Neural cell (in vitro differentiated cells): ENCODE measurements around the gene MMP15. TPM values are rescaled to one million over a fixed set of nuclear protein-coding genes. Genes with fewer than 3 reads are reported as not detected.

Experiments used
- H2AFZ ChIP-seq: fragments of 200-600, 300-800 bp; sonication (generic), shearing (Covaris generic); 2 replicates; pipeline ENCODE4 v1.6.0; 2014; ENCODE audit warnings: low read depth, mild to moderate bottlenecking, antibody characterized with exemption, low read length, moderate library complexity
- H3F3A ChIP-seq: fragments of 200-600 bp; shearing (Covaris generic); 2 replicates; pipeline ENCODE4 v1.6.1; 2016; ENCODE audit warnings: mild to moderate bottlenecking, moderate library complexity, mixed read lengths, antibody characterized with exemption, low read length; ENCODE audit not compliant: insufficient read depth, poor library complexity, severe bottlenecking
- H3K27ac ChIP-seq: fragments of 200-600, 300-800 bp; sonication (generic), shearing (Covaris generic); 2 replicates; pipeline ENCODE4 v1.5.1; 2014; ENCODE audit warnings: mild to moderate bottlenecking, low read length, moderate library complexity
- H3K27me3 ChIP-seq: fragments of 300-800, 200-600 bp; sonication (generic), shearing (Covaris generic); 2 replicates; pipeline ENCODE4 v1.6.0; 2014; ENCODE audit warnings: mild to moderate bottlenecking, low read depth, low read length, moderate library complexity; ENCODE audit not compliant: insufficient read depth
- H3K36me3 ChIP-seq: fragments of 300-800, 200-600 bp; sonication (generic), shearing (Covaris generic); 2 replicates; pipeline ENCODE4 v1.5.1; 2014; ENCODE audit warnings: mild to moderate bottlenecking, antibody characterized with exemption, low read length, moderate library complexity; ENCODE audit not compliant: insufficient read depth
- H3K4me2 ChIP-seq: fragments of 300-800, 200-600 bp; sonication (generic), shearing (Covaris generic); 2 replicates; pipeline ENCODE4 v1.6.0; 2014; ENCODE audit warnings: mild to moderate bottlenecking, low read length
- H3K4me3 ChIP-seq: fragments of 300-800, 200-600 bp; sonication (generic), shearing (Covaris generic); 2 replicates; pipeline ENCODE4 v1.5.1; 2014; ENCODE audit warnings: mild to moderate bottlenecking, low read length, moderate library complexity
- H3K79me2 ChIP-seq: fragments of 200-600 bp; shearing (Covaris generic); replicated peaks from 2 replicates; pipeline ENCODE4 v1.6.0; 2014; ENCODE audit warnings: mild to moderate bottlenecking, low read length, moderate library complexity; ENCODE audit not compliant: insufficient read depth
- H3K9ac ChIP-seq: fragments of 300-800, 200-600 bp; sonication (generic), shearing (Covaris generic); 2 replicates; pipeline ENCODE4 v1.6.1; 2016; ENCODE audit warnings: mild to moderate bottlenecking, low read length, mixed read lengths
- H3K9me2 ChIP-seq: fragments of 200-600 bp; shearing (Covaris generic); 2 replicates; pipeline ENCODE4 v1.6.1; 2016; ENCODE audit warnings: mild to moderate bottlenecking, low read length, mixed read lengths; ENCODE audit not compliant: insufficient read depth
- H3K9me3 ChIP-seq: fragments of 200-600, 300-800 bp; sonication (generic), shearing (Covaris generic); 2 replicates; pipeline ENCODE4 v1.6.1; 2016; ENCODE audit warnings: mild to moderate bottlenecking, mixed run types, low read length, moderate library complexity, mixed read lengths
- H4K20me1 ChIP-seq: fragments of 200-600 bp; shearing (Covaris generic); 2 replicates; pipeline ENCODE4 v1.6.1; 2016; ENCODE audit warnings: mild to moderate bottlenecking, mixed run types; ENCODE audit not compliant: insufficient read depth
- CTCF ChIP-seq: fragments of 450-650 bp; IDR thresholded peaks from 2 replicates; pipeline ENCODE4 v1.5.1; 2014; ENCODE audit warnings: antibody characterized with exemption, mild to moderate bottlenecking, moderate library complexity; ENCODE audit not compliant: poor library complexity, severe bottlenecking
- EP300 ChIP-seq: fragments of 450-650 bp; conservative IDR thresholded peaks from 2 replicates; pipeline ENCODE4 v1.6.1; 2014; ENCODE audit warnings: antibody characterized with exemption, mild to moderate bottlenecking, moderate library complexity; ENCODE audit not compliant: poor library complexity, severe bottlenecking
- EZH2 ChIP-seq: fragments of 200-600, 300-800 bp; shearing (Covaris generic), sonication (generic); IDR thresholded peaks from 2 replicates; pipeline ENCODE4 v1.6.1; 2014; ENCODE audit warnings: antibody characterized with exemption, low read length, borderline replicate concordance, mild to moderate bottlenecking; ENCODE audit not compliant: insufficient read depth, poor library complexity, severe bottlenecking
- MXI1 ChIP-seq: fragments of 450-650 bp; conservative IDR thresholded peaks from 2 replicates; pipeline ENCODE4 v1.6.1; 2014; ENCODE audit warnings: antibody characterized with exemption, mild to moderate bottlenecking; ENCODE audit not compliant: poor library complexity, severe bottlenecking
- POLR2AphosphoS5 ChIP-seq: IDR thresholded peaks from 2 replicates; pipeline ENCODE4 v1.6.1; 2012
- RAD21 ChIP-seq: fragments of 450-650 bp; conservative IDR thresholded peaks from 2 replicates; pipeline ENCODE4 v1.6.1; 2014; ENCODE audit warnings: antibody characterized with exemption, mild to moderate bottlenecking, moderate library complexity
- REST ChIP-seq: IDR thresholded peaks from 2 replicates; pipeline ENCODE4 v1.6.1; 2012; ENCODE audit warnings: borderline replicate concordance
- SMC3 ChIP-seq: fragments of 450-650 bp; conservative IDR thresholded peaks from 2 replicates; pipeline ENCODE4 v1.6.1; 2014; ENCODE audit warnings: antibody characterized with exemption, mild to moderate bottlenecking, moderate library complexity; ENCODE audit not compliant: poor library complexity
- TAF1 ChIP-seq: IDR thresholded peaks from 2 replicates; pipeline ENCODE4 v1.6.1; 2012; ENCODE audit warnings: low read depth
- polyA plus RNA-seq: library from polyadenylated mRNA; depleted of rRNA; stranded (reverse); fragments of >200 nt; gene quantifications from 2 replicates; pipeline ENCODE4 v1.2.3, GENCODE V29; 2014

MMP15 gene
- polyA plus RNA-seq, 1 donor from 2014 or later: 18.5 TPM

- H3K36me3 ChIP-seq: no peaks in the 10 kb centered on the region
- no peak overlapping the region for H3K27ac ChIP-seq
- no peak for TF ChIP-seq MXI1
- no peak for TF ChIP-seq POLR2AphosphoS5
- no peak for TF ChIP-seq EZH2
- no peak for TF ChIP-seq EP300
- no peak for TF ChIP-seq TAF1
- TF ChIP-seq REST: no peak
- TF ChIP-seq SMC3: no peak
- H3K27me3 ChIP-seq: no peaks in the 10 kb centered on the region
- no peaks in the 10 kb centered on the region for H3K79me2 ChIP-seq
- H3K4me3 ChIP-seq: no peak overlapping the region
- H3F3A ChIP-seq: no peaks in the 10 kb centered on the region
- H4K20me1 ChIP-seq: no peaks in the 10 kb centered on the region
- no peaks in the 10 kb centered on the region for H3K9me3 ChIP-seq
- no peak overlapping the region for H2AFZ ChIP-seq
- H3K9me2 ChIP-seq: no peaks in the 10 kb centered on the region
- H3K9ac ChIP-seq: no peak overlapping the region
- no peak overlapping the region for H3K4me2 ChIP-seq
Observed at GRCh38 chr16:58053682-58054005, 28.1 kb downstream of the MMP15 start.

- Histone ChIP-seq H3K27me3 (no peaks in the 10 kb centered on the region), H3K27ac (no peak overlapping the region), H3F3A (no peaks in the 10 kb centered on the region), H3K9me3 (no peaks in the 10 kb centered on the region), H3K4me3 (no peak overlapping the region), H4K20me1 (no peaks in the 10 kb centered on the region), H3K36me3 (no peaks in the 10 kb centered on the region), H3K9ac (no peak overlapping the region), H2AFZ (no peak overlapping the region), H3K9me2 (no peaks in the 10 kb centered on the region), H3K4me2 (no peak overlapping the region), H3K79me2 (no peaks in the 10 kb centered on the region)
- TF ChIP-seq SMC3: no peak
- no peak for TF ChIP-seq REST
- no peak for TF ChIP-seq EZH2
- no peak for TF ChIP-seq POLR2AphosphoS5
- TF ChIP-seq CTCF: no peak
- no peak for TF ChIP-seq MXI1
- TF ChIP-seq RAD21: no peak
Observed at GRCh38 chr16:58054289-58054688, 28.7 kb downstream of the MMP15 start.
